Measurements from ENCODE around the gene ZPLD1.

Gene ZPLD1

DNA sequence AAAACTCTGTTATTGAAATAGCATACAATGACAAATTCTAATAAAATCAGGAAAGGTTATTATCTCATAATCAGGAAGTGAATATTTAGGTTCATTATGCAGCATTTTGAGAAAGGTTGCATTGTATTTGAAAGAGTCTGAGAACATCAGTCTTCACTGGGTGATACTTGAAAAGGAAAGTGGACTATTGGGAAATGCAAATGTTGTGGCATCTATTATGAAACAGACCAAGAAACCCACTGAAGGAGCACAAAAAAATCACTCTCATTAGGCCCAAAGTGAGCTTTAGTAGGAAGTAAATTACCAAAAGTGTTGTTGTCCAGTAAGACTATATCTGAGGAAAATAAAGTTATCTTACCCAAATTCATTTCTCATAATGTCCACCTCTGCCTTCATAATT lies 90.8 kb downstream of the ZPLD1 start:
- no peak for DNase-seq (ENCODE audit: low read depth, low spot score)
- TF ChIP-seq CTCF (IDR thresholded peaks at IDR 0.05; ENCODE audit: low read depth, low read length) = no peak
- in situ Hi-C loops (cut with HindIII; ENCODE audit: low sequenced_read_pairs) = no loop called here
- no peak overlapping the region for H3K4me3 ChIP-seq (ENCODE audit: low read depth, low read length)

DNA sequence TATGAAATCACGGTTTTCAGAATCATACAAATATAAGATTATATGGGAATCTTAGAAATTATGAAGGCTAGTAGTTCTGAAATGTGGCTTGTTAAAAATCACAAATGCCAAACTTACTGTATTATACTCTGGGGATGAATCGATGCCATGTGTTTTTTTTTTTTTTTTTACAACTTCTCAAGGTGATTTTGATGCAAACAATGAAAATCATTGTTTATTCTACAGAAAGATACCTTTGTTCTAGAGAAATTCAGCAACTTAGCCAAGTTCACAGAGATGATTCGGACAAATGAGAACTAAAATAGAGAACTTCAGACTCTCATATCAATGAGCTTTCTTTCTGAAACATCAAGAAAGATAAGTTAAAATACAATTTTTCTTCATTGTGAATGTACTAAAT lies 92.0 kb downstream of the ZPLD1 start:
- in situ Hi-C loops (cut with HindIII; ENCODE audit: low sequenced_read_pairs) = no loop called here
- TF ChIP-seq CTCF (IDR thresholded peaks at IDR 0.05; ENCODE audit: low read depth, low read length) = no peak
- DNase-seq (ENCODE audit: low read depth, low spot score) = no peak
- H3K4me3 ChIP-seq (ENCODE audit: low read depth, low read length) = no peak overlapping the region

- TF ChIP-seq CTCF (IDR thresholded peaks at IDR 0.05; ENCODE audit: low read depth, low read length) = no peak
- in situ Hi-C loops (cut with HindIII; ENCODE audit: low sequenced_read_pairs) = no loop called here
- H3K4me3 ChIP-seq (ENCODE audit: low read depth, low read length) = no peak overlapping the region
- no peak for DNase-seq (ENCODE audit: low read depth, low spot score)
Measured at GRCh38 chr3:102528727-102529126, 93.9 kb downstream of the ZPLD1 start.

Measured in astrocyte of the spinal cord (primary cell).